Breast epithelium (tissue), 3 donors: Measurements from ENCODE around the gene MAN1A2.

Source experiments
- CTCF ChIP-seq, 3 donors: fragments of 450-650 bp; IDR thresholded peaks; one replicate each; pipeline ENCODE4 v1.5.1; 2016 to 2017; ENCODE audit warnings: antibody characterized with exemption in 3 of 3, mild to moderate bottlenecking in 3 of 3, moderate library complexity in 3 of 3
- POLR2A ChIP-seq: fragments of 450-650 bp; IDR thresholded peaks from one replicate; pipeline ENCODE4 v1.6.1; 2016; ENCODE audit warnings: antibody characterized with exemption, mild to moderate bottlenecking, moderate library complexity
- POLR2AphosphoS5 ChIP-seq, 3 donors: sonication (generic); formaldehyde crosslinking; IDR thresholded peaks; one replicate each; pipeline ENCODE4 v1.6.1; 2017; ENCODE audit warnings: antibody characterized with exemption in 3 of 3

GRCh38 chr1:117324357-117324756, 42.9 kb upstream of the MAN1A2 start:
- TF ChIP-seq CTCF (IDR thresholded peaks at IDR 0.05) (no peak), POLR2A (no peak), POLR2AphosphoS5 (IDR thresholded peaks at IDR 0.05) (no peak)
